Uterus (tissue), 2 donors: Measurements from ENCODE around the gene MEPCE.
"Not testable (repeated sequence)": the region's sequence is repeated elsewhere in the genome, so short reads cannot be mapped to it uniquely, and the experiment has no call there.

Source experiments
- POLR2A ChIP-seq, 2 donors: fragments of 450-650 bp; IDR thresholded peaks; one replicate each; pipeline ENCODE4 v1.6.1; 2016; ENCODE audit warnings: antibody characterized with exemption in 2 of 2, mild to moderate bottlenecking in 1 of 2, moderate library complexity in 1 of 2
- TF ChIP-seq, protein P1 (sequence below), 4 experiments: fragments of 200-600 bp in 2 of 4; fragments of 450-650 bp in 2 of 4; sonication (generic) in 2 of 4; IDR thresholded peaks; one replicate each; pipeline ENCODE4 v1.5.1; 2016 to 2019; ENCODE audit warnings: antibody characterized with exemption in 4 of 4, mild to moderate bottlenecking in 2 of 4, moderate library complexity in 1 of 4

DNA sequence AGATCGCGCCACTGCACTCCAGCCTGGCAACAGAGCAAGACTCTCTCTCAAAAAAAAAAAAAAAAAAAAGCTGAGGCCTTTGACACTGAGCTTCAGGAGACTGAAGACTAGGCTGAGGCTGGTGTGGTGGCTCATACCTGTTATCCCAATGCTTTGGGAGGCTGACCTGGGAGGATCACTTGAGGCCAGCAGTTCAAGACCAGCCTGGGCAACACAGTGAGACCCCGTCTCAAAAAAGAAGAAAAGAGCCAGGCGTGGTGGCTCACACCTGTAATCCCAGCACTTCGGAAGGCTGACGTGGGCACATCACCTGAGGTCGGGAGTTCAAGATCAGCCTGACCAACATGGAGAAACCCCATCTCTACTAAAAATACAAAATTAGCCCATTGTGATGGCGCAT lies 17.7 kb downstream of the MEPCE start:
- TF ChIP-seq, protein P1, sequence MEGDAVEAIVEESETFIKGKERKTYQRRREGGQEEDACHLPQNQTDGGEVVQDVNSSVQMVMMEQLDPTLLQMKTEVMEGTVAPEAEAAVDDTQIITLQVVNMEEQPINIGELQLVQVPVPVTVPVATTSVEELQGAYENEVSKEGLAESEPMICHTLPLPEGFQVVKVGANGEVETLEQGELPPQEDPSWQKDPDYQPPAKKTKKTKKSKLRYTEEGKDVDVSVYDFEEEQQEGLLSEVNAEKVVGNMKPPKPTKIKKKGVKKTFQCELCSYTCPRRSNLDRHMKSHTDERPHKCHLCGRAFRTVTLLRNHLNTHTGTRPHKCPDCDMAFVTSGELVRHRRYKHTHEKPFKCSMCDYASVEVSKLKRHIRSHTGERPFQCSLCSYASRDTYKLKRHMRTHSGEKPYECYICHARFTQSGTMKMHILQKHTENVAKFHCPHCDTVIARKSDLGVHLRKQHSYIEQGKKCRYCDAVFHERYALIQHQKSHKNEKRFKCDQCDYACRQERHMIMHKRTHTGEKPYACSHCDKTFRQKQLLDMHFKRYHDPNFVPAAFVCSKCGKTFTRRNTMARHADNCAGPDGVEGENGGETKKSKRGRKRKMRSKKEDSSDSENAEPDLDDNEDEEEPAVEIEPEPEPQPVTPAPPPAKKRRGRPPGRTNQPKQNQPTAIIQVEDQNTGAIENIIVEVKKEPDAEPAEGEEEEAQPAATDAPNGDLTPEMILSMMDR (IDR thresholded peaks at IDR 0.05) = not testable (repeated sequence)
- TF ChIP-seq POLR2A (IDR thresholded peaks at IDR 0.05) = not testable (repeated sequence)
